Mammary epithelial cell (primary cell): Measurements from ENCODE around the gene ZNF236.

Experiments used
- CTCF ChIP-seq, 2 donors: IDR thresholded peaks in 1 of 2; conservative IDR thresholded peaks in 1 of 2; 2 replicates each; pipeline ENCODE4 v1.5.1; 2011 to 2012; ENCODE audit warnings: inconsistent platforms in 2 of 2, low read length in 2 of 2, mild to moderate bottlenecking in 2 of 2, control low read depth in 1 of 2, low read depth in 1 of 2; ENCODE audit not compliant: insufficient read depth in 1 of 2; ENCODE audit errors: extremely low read depth in 1 of 2
- EZH2 ChIP-seq: IDR thresholded peaks from 2 replicates; pipeline ENCODE4 v1.6.1; 2012; ENCODE audit warnings: low read length, inconsistent platforms, borderline replicate concordance

- TF ChIP-seq CTCF (conservative IDR thresholded peaks at IDR 0.05 in 1 of 2, IDR thresholded peaks at IDR 0.05 in 1 of 2; ENCODE audit: extremely low read depth in 1 of 2, insufficient read depth in 1 of 2, low read depth in 1 of 2, low read length in 2 of 2) (no peak), EZH2 (no peak)
Measured at GRCh38 chr18:76970770-76971559, 148.6 kb downstream of the ZNF236 start.
